Bronchial epithelial cell (primary cell): ENCODE measurements around the gene SAMD3. TPM values are rescaled to one million over a fixed set of nuclear protein-coding genes. Genes with fewer than 3 reads are reported as not detected.

Experiments
- DNase-seq: peaks from one replicate; pipeline ENCODE4 v3.0.0-alpha.2; 2010; ENCODE audit warnings: low read depth
- FAIRE-seq: peaks from 2 replicates; lab custom pipeline; 2011; peaks lifted over from hg19 to GRCh38; lab: Jason Lieb, UNC
- H3K27me3 ChIP-seq: 2 replicates; pipeline ENCODE4 v1.5.1; 2011; ENCODE audit warnings: low read length; ENCODE audit not compliant: control insufficient read depth, insufficient read depth
- H3K36me3 ChIP-seq: 2 replicates; pipeline ENCODE4 v1.5.1; 2011; ENCODE audit warnings: low read length; ENCODE audit not compliant: control insufficient read depth, insufficient read depth
- H3K4me3 ChIP-seq: 2 replicates; pipeline ENCODE4 v1.5.1; 2011; ENCODE audit warnings: mild to moderate bottlenecking, low read depth, low read length, control low read depth
- total RNA-seq: library from RNA; depleted of rRNA; stranded (reverse); fragments of >200 nt; gene quantifications from 2 replicates; pipeline ENCODE4 v1.2.1, GENCODE V29; 2014
- TF ChIP-seq, protein P1 (sequence below): IDR thresholded peaks from 2 replicates; pipeline ENCODE4 v1.5.1; 2011; ENCODE audit warnings: mild to moderate bottlenecking, moderate library complexity, low read length, control low read depth, inconsistent platforms; ENCODE audit not compliant: insufficient read depth, severe bottlenecking

SAMD3 gene
- total RNA-seq, 1 donor from 2014 or later = not detected

DNA sequence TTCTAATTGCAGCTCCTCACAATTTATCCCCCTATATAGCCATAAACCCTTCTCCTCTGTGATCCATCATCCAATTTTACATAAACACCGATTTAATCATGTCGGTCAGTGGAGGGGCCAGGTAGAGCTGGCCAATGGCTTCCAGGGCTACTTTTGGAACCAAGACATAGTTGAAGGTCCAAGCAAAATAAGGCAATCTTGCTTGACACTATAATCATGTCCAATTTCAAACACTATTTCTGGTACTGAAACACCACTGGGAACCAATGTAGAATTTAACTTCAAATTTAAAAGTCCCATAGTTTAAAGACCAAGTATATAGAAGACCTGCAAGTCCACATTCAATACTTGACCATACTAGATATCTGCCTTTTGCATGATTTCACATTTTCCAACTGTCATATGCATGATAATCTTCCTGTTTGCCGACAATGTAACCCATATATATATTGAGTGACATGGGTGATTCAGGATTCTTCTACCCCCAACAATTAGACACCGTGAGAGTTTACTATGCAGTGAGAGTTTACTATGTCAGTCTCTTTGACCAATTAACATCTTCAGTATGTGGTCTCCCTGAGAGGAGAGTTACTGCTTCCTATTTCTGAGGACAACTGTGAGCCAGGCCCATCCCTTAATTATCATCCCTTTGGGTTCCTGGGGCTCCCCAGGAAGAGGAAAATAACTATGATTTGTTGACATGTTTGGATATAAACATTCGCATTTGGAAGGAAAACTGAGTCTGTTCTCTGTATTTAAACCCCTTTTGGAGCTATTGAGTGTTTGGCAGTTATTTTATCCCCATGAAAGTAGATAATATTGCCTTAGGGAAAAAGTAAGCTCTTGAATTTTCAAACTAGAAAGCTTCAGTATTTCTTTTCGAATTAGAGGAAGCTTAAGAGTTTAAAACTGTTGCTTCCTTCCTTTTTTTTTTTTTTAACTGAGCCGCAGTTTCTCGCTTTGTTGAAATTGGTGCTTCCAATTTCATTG is 31.8 kb downstream of the SAMD3 start:
- DNase-seq = no peak
- no peak for FAIRE-seq
- Histone ChIP-seq H3K36me3 (no peaks in the 10 kb centered on the region), H3K4me3 (no peak overlapping the region), H3K27me3 (no peaks in the 10 kb centered on the region)
- TF ChIP-seq, protein P1, sequence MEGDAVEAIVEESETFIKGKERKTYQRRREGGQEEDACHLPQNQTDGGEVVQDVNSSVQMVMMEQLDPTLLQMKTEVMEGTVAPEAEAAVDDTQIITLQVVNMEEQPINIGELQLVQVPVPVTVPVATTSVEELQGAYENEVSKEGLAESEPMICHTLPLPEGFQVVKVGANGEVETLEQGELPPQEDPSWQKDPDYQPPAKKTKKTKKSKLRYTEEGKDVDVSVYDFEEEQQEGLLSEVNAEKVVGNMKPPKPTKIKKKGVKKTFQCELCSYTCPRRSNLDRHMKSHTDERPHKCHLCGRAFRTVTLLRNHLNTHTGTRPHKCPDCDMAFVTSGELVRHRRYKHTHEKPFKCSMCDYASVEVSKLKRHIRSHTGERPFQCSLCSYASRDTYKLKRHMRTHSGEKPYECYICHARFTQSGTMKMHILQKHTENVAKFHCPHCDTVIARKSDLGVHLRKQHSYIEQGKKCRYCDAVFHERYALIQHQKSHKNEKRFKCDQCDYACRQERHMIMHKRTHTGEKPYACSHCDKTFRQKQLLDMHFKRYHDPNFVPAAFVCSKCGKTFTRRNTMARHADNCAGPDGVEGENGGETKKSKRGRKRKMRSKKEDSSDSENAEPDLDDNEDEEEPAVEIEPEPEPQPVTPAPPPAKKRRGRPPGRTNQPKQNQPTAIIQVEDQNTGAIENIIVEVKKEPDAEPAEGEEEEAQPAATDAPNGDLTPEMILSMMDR = no peak

DNA sequence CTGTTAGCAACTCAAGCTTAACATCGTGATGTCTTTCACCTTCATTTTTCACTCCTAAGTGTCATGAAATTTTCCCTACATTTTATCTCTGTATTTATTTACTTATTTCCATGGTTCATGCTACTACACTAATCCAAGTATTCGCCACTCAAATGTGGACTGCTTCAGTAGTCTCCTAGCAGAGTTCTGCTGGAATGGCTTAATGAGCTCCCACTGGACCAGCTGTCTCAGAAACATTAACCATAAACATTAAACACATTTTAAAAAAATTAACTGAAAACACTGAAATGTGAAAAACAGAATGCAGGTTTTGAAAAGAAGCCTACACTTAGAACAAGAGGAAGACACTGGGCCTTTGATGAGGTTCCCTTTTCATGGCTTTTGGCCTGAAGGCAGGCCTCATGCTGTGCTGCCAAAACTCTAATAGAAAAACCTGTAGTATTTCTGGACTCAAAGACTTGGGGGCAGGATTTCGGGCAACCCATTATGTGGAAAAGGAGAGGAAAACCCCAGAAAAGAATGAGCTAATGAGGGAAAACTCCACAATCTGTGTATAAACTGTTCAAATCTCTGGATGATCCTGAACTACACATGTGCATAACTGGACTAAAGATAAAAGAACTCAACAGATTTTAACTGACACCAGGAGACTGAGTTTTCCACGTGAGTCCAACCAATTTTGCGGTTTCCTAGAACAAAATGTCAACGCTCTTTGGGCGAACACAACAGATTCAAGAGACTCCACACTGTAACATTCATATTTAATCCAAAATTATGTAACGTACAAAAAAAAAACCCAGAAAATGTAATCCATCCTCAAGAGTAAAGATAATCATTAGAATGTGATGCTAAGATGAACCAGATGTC is 33.0 kb downstream of the SAMD3 start:
- FAIRE-seq (no peak), DNase-seq (no peak)
- TF ChIP-seq, protein P1 = no peak
- no peaks in the 10 kb centered on the region for H3K36me3 ChIP-seq
- H3K4me3 ChIP-seq = no peak overlapping the region
- no peaks in the 10 kb centered on the region for H3K27me3 ChIP-seq

DNA sequence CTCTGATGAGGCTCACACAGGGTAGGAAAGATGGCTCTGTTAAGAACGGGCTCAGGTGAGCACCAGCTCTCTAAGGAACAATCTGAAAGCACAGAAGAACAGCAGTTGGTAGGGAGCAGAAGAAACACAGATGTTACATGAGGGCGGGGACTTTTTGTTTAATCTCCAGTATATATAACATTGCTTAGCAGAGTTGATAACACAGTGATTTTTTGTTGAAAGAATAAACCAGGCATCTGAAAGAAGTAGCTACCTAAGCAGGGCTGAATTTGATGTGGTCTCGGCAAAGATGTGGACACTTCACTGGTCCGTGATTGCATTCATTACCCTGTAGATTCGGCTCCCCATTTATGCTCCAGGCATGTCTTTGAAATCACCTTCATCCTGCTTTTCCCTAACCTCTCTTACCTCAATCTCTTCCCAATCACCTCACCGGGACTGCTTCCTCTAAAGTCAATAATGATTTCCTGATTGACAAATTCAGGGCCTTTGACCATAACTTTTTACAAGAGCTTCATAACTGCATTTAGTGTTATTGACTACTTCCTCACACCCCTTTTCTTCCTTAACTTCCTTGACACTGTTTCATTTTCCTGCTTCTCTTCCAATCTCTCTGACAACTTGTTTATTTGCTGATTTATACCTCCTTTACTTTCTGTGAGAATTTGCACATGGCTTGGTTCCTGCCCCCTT is 34.4 kb downstream of the SAMD3 start:
- Histone ChIP-seq H3K4me3 (no peak overlapping the region), H3K36me3 (no peaks in the 10 kb centered on the region), H3K27me3 (no peaks in the 10 kb centered on the region)
- DNase-seq (no peak), FAIRE-seq (no peak)
- TF ChIP-seq, protein P1 = no peak

DNA sequence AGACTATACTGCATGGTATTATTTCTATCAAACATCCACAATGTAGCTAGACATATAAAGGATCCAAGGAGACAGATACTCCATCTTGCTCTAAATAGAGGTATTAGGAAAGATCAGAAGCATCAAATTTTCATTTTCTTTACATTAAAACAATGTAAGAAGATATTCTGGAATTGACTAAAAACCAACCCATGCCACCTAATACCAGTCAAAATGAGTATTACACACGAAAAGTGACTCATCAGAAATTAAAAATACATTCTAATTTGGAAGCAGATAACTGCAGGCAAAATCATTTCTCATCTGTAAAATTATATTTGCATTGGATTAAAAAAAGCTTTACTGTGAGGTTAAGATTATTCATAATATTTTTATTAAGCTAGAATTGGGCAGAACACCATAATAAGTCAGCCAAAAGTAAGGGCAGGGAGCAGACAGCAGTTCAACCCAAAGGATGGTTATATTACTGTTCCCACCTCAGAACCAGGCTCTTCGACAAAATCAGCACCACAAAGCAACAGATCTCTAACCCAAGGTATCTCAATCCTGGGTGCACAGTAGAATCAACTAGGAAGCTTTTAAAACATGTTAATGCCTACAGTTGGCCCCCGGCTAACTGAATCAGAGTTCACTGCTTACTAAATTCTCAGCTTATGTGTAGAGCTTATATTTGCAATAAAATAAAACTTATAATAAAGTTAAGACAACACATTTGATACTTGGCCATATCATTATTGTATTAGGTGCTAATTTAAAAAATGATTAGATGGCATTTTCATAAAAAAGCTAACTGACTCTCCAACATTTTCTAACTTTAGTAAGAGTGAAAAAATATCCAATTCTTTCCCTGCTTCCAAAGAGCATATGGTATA is 35.2 kb downstream of the SAMD3 start:
- FAIRE-seq (no peak), DNase-seq (no peak)
- no peak overlapping the region for H3K4me3 ChIP-seq
- TF ChIP-seq, protein P1 = no peak
- no peaks in the 10 kb centered on the region for H3K27me3 ChIP-seq
- no peaks in the 10 kb centered on the region for H3K36me3 ChIP-seq

DNA sequence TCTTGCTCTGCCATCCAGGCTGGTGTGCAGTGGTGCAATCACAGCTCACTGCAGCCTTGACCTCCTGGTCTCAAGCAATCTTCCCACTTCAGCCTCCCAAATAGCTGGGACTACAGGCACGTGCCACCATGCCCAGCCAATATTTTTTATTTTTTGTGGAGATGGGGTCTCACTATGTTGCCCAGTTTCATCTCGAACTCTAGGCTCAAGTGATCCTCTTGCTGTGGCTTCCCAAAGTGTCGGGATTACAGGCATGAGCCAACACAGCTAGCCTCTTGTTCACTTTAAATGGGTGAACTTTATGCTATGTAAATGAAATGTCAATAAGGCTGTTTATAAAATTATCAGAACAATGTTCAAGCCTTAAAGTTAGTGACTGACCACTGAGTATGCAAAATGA is 37.1 kb downstream of the SAMD3 start:
- no peak overlapping the region for H3K4me3 ChIP-seq
- DNase-seq (no peak), FAIRE-seq (no peak)
- no peaks in the 10 kb centered on the region for H3K36me3 ChIP-seq
- TF ChIP-seq, protein P1 = no peak
- no peaks in the 10 kb centered on the region for H3K27me3 ChIP-seq
